ENCODE measurements around the gene SBNO2.

DNA sequence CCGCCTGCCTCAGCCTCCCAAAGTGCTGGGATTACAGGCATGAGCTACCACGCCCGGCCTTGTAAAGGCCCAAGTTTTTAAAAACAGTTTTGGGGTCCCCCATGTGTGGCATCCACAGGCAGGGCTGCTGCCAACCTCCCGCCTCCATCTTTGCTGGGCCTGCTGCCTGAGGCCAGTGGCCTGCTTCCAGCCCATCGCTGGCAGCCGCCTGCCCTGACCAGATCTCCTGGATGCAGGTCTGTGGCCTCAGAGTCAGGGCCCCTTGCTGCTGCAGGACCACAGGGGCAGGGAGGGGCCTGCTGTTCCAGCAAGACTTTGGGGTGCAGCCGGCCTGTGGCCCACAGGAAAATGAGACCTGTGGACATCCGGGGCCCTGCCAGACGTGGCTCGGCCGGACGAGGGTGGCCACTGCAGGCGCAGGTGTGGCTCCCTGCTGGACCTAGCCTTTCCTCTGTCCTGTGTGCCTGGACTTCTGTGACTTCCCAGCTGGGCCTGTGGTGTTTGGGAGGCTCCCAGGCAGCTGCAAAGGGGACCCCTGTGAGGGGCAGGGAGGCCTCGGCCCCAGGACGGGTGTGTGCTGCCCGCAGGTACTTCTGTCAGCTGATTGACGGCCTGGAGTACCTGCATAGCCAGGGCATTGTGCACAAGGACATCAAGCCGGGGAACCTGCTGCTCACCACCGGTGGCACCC is 45.9 kb upstream of the SBNO2 start:
- TF ChIP-seq TAF1 (IDR thresholded peaks at IDR 0.05; ENCODE audit: borderline replicate concordance, low read depth, low read length): no peak
- TF ChIP-seq POLR2A (IDR thresholded peaks at IDR 0.05; ENCODE audit: low read depth, low read length): no peak
- no peak for TF ChIP-seq POLR2AphosphoS5 (IDR thresholded peaks at IDR 0.05; ENCODE audit: low read depth, low read length)
